ENCODE results near the gene TNFRSF1A.

Gene TNFRSF1A

GRCh38 chr12:6279631-6280030 lies 62.2 kb downstream of the TNFRSF1A start:
- Histone ChIP-seq H3K4me1 (ENCODE audit: control insufficient read depth, insufficient read depth, low read length, poor library complexity, severe bottlenecking) (peaks cover 27% of the 10 kb centered on the region), H3K36me3 (ENCODE audit: control insufficient read depth, insufficient read depth, low read length) (no peaks in the 10 kb centered on the region), H3K27ac (ENCODE audit: low read depth, low read length, severe bottlenecking) (peak overlapping the region; percentile 41), H3K4me3 (ENCODE audit: extremely low read depth, insufficient read depth, low read length, poor library complexity, severe bottlenecking) (no peak overlapping the region), H3K9me3 (ENCODE audit: control insufficient read depth, low read length) (no peaks in the 10 kb centered on the region)
- WGBS, 2 experiments (ENCODE audit: insufficient coverage in 2 of 2) = 81 to 87% methylated on average over 6 of the region's 8 CpGs

DNA sequence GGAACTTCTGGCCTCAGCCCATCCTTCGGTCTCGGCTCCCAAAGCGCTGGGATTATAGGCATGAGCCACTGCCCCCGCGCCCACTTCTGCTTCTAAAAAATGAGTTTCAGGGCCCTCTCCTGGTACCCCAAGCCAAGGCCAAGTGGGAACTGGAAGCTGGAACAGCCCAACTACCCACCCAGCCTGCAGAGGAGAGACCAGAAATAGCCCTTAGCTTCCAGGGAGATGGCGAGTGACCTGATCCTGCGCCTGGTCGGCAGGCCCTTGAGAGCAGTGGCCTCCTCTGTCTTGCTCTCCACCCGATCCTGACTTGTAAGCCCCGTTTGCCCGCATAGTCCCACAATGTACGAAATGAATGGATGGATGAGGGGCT lies 62.6 kb downstream of the TNFRSF1A start:
- H3K4me3 ChIP-seq (ENCODE audit: extremely low read depth, insufficient read depth, low read length, poor library complexity, severe bottlenecking) = no peak overlapping the region
- no peaks in the 10 kb centered on the region for H3K36me3 ChIP-seq (ENCODE audit: control insufficient read depth, insufficient read depth, low read length)
- H3K4me1 ChIP-seq (ENCODE audit: control insufficient read depth, insufficient read depth, low read length, poor library complexity, severe bottlenecking) = peaks cover 27% of the 10 kb centered on the region
- no peaks in the 10 kb centered on the region for H3K9me3 ChIP-seq (ENCODE audit: control insufficient read depth, low read length)
- peak overlapping the region; percentile 41 for H3K27ac ChIP-seq (ENCODE audit: low read depth, low read length, severe bottlenecking)
- WGBS, 2 experiments (ENCODE audit: insufficient coverage in 2 of 2) = 93 to 98% methylated on average over 6 to 12 of the region's 12 CpGs

Measured in mesodermal cell (in vitro differentiated cells).